Measurements from ENCODE around the gene TLE2.

TLE2 gene

GRCh38 chr19:3067563-3067962 lies 38.5 kb upstream of the TLE2 start:
- no peak for TF ChIP-seq EZH2phosphoT487 (conservative IDR thresholded peaks at IDR 0.05; ENCODE audit: low read length)
- Histone ChIP-seq H3K36me3 (ENCODE audit: low read length) (no peaks in the 10 kb centered on the region), H3K4me2 (ENCODE audit: low read depth, low read length, poor library complexity, severe bottlenecking) (no peak overlapping the region), H3K9ac (ENCODE audit: low read length) (no peak overlapping the region), H3K9me3 (ENCODE audit: insufficient read depth, low read length) (no peaks in the 10 kb centered on the region), H3K9me2 (replicated peaks; ENCODE audit: insufficient read depth, low read length) (no peaks in the 10 kb centered on the region), H3F3A (ENCODE audit: insufficient read depth) (peaks cover 6% of the 10 kb centered on the region), H4K20me1 (ENCODE audit: low read depth, low read length) (no peaks in the 10 kb centered on the region), H3K4me3 (ENCODE audit: insufficient read depth, low read length, poor library complexity, severe bottlenecking) (no peak overlapping the region), H2AFZ (ENCODE audit: low read depth, low read length, severe bottlenecking) (no peak overlapping the region), H3K79me2 (ENCODE audit: insufficient read depth, low read length) (no peaks in the 10 kb centered on the region), H3K27me3 (ENCODE audit: low read length) (no peaks in the 10 kb centered on the region), H3K27ac (ENCODE audit: low read depth, low read length) (no peak overlapping the region)

DNA sequence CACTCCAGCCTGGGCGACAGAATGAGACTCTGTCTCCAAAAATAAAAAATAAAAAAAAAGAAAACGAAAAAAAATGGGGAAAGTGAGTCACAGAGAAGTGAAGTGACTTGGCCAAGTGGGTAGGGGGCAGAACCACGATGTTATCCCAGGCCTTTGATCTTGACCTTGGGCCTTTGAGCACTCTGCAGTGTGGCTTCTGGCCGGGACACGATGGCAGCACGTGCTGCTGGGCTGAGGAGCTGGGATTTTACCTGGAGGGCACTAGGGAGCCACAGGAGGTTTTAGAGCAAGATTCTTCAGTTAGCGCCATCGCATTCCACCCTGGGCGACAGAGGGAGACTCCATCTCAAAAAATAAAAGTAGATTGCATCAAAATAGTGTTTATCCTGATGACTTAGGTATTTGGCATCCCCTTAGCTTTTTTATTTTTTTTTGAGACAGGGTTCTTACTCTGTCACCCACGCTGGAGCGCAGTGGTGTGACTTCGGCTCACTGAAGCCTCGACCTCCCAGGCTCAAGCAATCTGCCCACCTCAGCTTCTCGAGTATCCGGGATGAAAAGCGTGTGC lies 37.5 kb upstream of the TLE2 start:
- Histone ChIP-seq H3F3A (ENCODE audit: insufficient read depth) (peaks cover 7% of the 10 kb centered on the region), H3K27ac (ENCODE audit: low read depth, low read length) (no peak overlapping the region), H3K4me2 (ENCODE audit: low read depth, low read length, poor library complexity, severe bottlenecking) (no peak overlapping the region), H3K9me3 (ENCODE audit: insufficient read depth, low read length) (no peaks in the 10 kb centered on the region), H4K20me1 (ENCODE audit: low read depth, low read length) (no peaks in the 10 kb centered on the region), H2AFZ (ENCODE audit: low read depth, low read length, severe bottlenecking) (no peak overlapping the region), H3K9me2 (replicated peaks; ENCODE audit: insufficient read depth, low read length) (no peaks in the 10 kb centered on the region), H3K36me3 (ENCODE audit: low read length) (no peaks in the 10 kb centered on the region), H3K4me3 (ENCODE audit: insufficient read depth, low read length, poor library complexity, severe bottlenecking) (no peak overlapping the region), H3K9ac (ENCODE audit: low read length) (no peak overlapping the region), H3K27me3 (ENCODE audit: low read length) (no peaks in the 10 kb centered on the region), H3K79me2 (ENCODE audit: insufficient read depth, low read length) (no peaks in the 10 kb centered on the region)
- TF ChIP-seq, protein P1, sequence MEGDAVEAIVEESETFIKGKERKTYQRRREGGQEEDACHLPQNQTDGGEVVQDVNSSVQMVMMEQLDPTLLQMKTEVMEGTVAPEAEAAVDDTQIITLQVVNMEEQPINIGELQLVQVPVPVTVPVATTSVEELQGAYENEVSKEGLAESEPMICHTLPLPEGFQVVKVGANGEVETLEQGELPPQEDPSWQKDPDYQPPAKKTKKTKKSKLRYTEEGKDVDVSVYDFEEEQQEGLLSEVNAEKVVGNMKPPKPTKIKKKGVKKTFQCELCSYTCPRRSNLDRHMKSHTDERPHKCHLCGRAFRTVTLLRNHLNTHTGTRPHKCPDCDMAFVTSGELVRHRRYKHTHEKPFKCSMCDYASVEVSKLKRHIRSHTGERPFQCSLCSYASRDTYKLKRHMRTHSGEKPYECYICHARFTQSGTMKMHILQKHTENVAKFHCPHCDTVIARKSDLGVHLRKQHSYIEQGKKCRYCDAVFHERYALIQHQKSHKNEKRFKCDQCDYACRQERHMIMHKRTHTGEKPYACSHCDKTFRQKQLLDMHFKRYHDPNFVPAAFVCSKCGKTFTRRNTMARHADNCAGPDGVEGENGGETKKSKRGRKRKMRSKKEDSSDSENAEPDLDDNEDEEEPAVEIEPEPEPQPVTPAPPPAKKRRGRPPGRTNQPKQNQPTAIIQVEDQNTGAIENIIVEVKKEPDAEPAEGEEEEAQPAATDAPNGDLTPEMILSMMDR (IDR thresholded peaks at IDR 0.05; ENCODE audit: insufficient read depth, low read length, poor library complexity, severe bottlenecking) = no peak
- no peak for TF ChIP-seq EZH2phosphoT487 (conservative IDR thresholded peaks at IDR 0.05; ENCODE audit: low read length)

DNA sequence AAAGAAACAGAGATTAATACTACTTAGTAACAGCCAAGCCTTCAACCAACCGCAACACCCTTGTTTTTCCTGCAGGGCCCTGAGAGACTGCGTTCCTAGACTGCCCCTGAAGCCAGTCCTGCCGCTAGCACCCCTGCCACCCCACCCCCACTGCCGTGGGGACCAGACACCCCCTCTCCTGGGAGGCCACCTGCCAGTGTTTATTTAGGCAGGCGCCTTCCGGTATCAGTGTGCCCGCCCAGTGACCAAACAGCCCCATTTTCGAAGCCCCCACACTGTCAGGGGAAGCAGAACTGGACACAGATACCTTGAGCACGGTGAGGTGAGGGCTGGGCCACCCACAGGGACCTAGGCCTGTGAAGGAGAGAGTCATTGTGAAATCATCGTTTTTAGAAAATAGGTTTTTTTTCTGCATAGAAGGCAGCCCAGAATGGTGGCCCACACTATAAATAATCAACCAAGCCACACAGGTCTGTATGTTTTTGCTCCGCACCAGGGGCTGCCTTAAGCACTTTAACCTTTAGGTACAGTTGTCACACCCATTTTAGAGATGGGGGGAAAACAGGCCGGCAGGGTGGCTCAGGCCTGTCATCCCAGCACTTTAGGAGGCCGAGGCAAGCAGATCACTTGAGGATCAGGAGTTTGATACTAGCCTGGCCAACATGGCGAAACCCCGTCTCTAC lies 36.7 kb upstream of the TLE2 start:
- H4K20me1 ChIP-seq (ENCODE audit: low read depth, low read length) = no peaks in the 10 kb centered on the region
- TF ChIP-seq, protein P1 (IDR thresholded peaks at IDR 0.05; ENCODE audit: insufficient read depth, low read length, poor library complexity, severe bottlenecking) = no peak
- no peak for TF ChIP-seq EZH2phosphoT487 (conservative IDR thresholded peaks at IDR 0.05; ENCODE audit: low read length)
- H3K4me3 ChIP-seq (ENCODE audit: insufficient read depth, low read length, poor library complexity, severe bottlenecking) = no peak overlapping the region

DNA sequence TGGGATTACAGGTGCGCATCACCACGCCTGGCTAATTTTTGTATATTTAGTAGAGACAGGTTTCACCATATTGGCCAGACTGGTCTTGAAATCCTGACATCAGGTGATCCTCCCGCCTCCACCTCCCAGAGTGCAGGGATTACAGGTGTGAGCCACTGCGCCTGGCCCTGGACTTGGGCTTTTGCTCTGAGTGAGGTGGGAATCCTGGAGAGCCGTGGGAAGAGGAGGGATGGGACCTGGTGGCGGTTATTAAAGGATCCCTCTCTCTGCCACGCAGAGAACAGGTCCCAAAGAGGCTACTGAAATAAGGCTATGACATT lies 34.9 kb upstream of the TLE2 start:
- no peak overlapping the region for H2AFZ ChIP-seq (ENCODE audit: low read depth, low read length, severe bottlenecking)
- H3K79me2 ChIP-seq (ENCODE audit: insufficient read depth, low read length) = no peaks in the 10 kb centered on the region; the same call in 1 of the 2 replicates
- H4K20me1 ChIP-seq (ENCODE audit: low read depth, low read length) = no peaks in the 10 kb centered on the region
- no peaks in the 10 kb centered on the region for H3K27me3 ChIP-seq (ENCODE audit: low read length)
- H3K9ac ChIP-seq (ENCODE audit: low read length) = no peak overlapping the region
- H3F3A ChIP-seq (ENCODE audit: insufficient read depth) = peaks cover 19% of the 10 kb centered on the region
- no peak for TF ChIP-seq EZH2phosphoT487 (conservative IDR thresholded peaks at IDR 0.05; ENCODE audit: low read length)
- TF ChIP-seq, protein P1 (IDR thresholded peaks at IDR 0.05; ENCODE audit: insufficient read depth, low read length, poor library complexity, severe bottlenecking) = no peak
- no peak overlapping the region for H3K4me3 ChIP-seq (ENCODE audit: insufficient read depth, low read length, poor library complexity, severe bottlenecking)
- H3K36me3 ChIP-seq (ENCODE audit: low read length) = no peaks in the 10 kb centered on the region
- H3K9me2 ChIP-seq (replicated peaks; ENCODE audit: insufficient read depth, low read length) = no peaks in the 10 kb centered on the region
- no peak overlapping the region for H3K27ac ChIP-seq (ENCODE audit: low read depth, low read length)
- H3K9me3 ChIP-seq (ENCODE audit: insufficient read depth, low read length) = no peaks in the 10 kb centered on the region
- no peak overlapping the region for H3K4me2 ChIP-seq (ENCODE audit: low read depth, low read length, poor library complexity, severe bottlenecking)

More for the DNA sequence above, 36.7 kb upstream of the TLE2 start:
- no peaks in the 10 kb centered on the region for H3K27me3 ChIP-seq (ENCODE audit: low read length)
- no peaks in the 10 kb centered on the region for H3K9me2 ChIP-seq (replicated peaks; ENCODE audit: insufficient read depth, low read length)
- no peaks in the 10 kb centered on the region for H3K79me2 ChIP-seq (ENCODE audit: insufficient read depth, low read length)
- H3K36me3 ChIP-seq (ENCODE audit: low read length) = no peaks in the 10 kb centered on the region
- H3K9me3 ChIP-seq (ENCODE audit: insufficient read depth, low read length) = no peaks in the 10 kb centered on the region
- peak overlapping the region; percentile 23 for H3K4me2 ChIP-seq (ENCODE audit: low read depth, low read length, poor library complexity, severe bottlenecking)
- H3K27ac ChIP-seq (ENCODE audit: low read depth, low read length) = peak overlapping the region; percentile 46
- peak overlapping the region; percentile 19; the same call in 1 of the 2 replicates for H3K9ac ChIP-seq (ENCODE audit: low read length)
- peak overlapping the region; percentile 42 for H2AFZ ChIP-seq (ENCODE audit: low read depth, low read length, severe bottlenecking)
- H3F3A ChIP-seq (ENCODE audit: insufficient read depth) = peaks cover 14% of the 10 kb centered on the region

All from SU-DHL-6 (cell line).